HG02870 (cell line): Measurements from ENCODE around the gene KNDC1.
"Not testable (repeated sequence)": the region's sequence is repeated elsewhere in the genome, so short reads cannot be mapped to it uniquely, and the experiment has no call there.

Experiments used
- ATAC-seq: cut with Tn5 transposase; IDR thresholded peaks from one replicate; pipeline ENCODE4 v1.9.1; 2021; ENCODE audit warnings: mild to moderate bottlenecking, moderate library complexity; ENCODE audit not compliant: unreplicated experiment

Gene KNDC1

GRCh38 chr10:133254421-133255120 lies 94.6 kb downstream of the KNDC1 start:
- no peak for ATAC-seq

- ATAC-seq: no peak
Measured at GRCh38 chr10:133255323-133255722, 95.3 kb downstream of the KNDC1 start.

- no peak for ATAC-seq
Measured at GRCh38 chr10:133257489-133258065, 97.6 kb downstream of the KNDC1 start.

- ATAC-seq: no peak
Measured at GRCh38 chr10:133258066-133258817, 98.2 kb downstream of the KNDC1 start.

GRCh38 chr10:133258818-133259601 lies 99.0 kb downstream of the KNDC1 start:
- no peak for ATAC-seq

- no peak for ATAC-seq
Measured at GRCh38 chr10:133259602-133259989, 99.6 kb downstream of the KNDC1 start.

- ATAC-seq: peak; percentile 36
Measured at GRCh38 chr10:133260895-133261725, 101.1 kb downstream of the KNDC1 start.

- ATAC-seq: peak; percentile 47
Measured at GRCh38 chr10:133261726-133262325, 101.8 kb downstream of the KNDC1 start.

DNA sequence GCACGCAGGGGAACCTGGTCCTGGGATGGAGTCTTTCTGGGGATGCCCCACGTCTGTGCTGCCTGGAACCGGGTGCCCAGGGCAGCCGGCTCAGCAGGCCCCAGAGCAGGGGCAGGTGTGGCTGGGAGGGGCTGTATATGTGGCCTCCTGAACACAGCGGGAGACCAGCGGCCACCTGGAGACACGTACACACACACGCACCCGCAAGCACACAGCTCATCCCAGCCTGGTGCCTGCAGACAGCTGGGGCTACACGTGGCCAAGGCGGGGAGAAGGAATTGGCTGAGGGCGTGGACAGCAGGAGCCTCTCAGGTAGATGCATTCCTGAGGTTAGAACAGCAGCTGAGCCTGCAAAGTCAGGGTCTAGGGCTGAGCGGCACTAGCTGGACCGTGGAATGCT lies 102.7 kb downstream of the KNDC1 start:
- no peak for ATAC-seq

- no peak for ATAC-seq
Measured at GRCh38 chr10:133263674-133264073, 103.7 kb downstream of the KNDC1 start.

DNA sequence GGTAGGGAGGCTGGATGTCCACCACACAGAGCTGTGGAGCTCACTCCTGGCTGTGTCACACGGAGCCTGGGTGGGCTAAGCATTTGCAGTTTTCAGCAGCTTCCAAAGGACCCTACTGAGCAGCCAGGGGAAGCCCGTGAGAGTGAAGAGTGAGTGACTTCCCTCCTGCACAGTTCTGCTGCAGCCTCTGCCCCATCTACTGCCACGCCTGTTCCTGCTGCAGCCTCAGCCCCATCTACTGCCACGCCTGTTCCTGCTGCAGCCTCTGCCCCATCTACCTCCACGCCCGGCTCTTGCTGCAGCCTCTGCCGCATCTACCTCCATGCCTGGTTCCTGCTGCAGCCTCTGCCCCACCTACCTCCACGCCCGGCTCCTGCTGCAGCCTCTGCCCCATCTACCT lies 104.4 kb downstream of the KNDC1 start:
- ATAC-seq: no peak

GRCh38 chr10:133265052-133265451 lies 105.0 kb downstream of the KNDC1 start:
- not testable (repeated sequence) for ATAC-seq

DNA sequence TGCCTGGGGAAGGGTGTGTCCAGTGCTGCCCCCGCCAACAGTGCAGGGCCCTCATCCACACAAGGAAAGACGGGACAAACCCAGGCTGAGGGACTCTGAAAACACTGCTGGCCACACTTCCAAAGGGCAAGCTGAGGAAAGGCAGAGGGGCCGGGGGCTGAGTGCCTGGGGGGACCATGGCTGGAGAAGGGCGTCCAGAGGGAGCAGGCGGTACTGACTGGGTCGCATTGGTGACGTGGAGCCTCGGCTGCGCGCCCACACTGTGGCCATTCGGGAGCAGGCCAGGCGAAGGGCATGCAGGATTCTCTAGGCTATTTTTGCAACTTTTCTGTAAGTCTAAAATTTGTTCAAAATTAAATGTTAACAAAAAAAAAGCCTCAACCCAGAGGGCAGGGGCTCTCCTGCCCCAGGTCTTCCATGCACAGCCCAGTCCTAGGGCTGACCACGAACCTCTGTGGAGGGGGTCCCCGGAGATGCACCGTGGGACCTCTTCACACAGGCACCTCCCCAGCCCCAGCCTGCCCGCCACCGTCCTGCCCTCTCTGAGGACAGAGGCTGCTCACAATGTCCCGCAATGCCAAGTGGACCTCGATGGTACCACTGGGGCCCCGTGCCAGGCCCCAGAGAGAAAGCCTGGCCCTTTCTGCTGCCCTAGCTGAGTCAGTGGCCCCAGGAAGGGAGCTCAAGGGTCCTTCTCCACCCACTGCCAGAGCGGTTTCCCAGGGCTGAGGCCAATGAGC lies 106.2 kb downstream of the KNDC1 start:
- no peak for ATAC-seq

DNA sequence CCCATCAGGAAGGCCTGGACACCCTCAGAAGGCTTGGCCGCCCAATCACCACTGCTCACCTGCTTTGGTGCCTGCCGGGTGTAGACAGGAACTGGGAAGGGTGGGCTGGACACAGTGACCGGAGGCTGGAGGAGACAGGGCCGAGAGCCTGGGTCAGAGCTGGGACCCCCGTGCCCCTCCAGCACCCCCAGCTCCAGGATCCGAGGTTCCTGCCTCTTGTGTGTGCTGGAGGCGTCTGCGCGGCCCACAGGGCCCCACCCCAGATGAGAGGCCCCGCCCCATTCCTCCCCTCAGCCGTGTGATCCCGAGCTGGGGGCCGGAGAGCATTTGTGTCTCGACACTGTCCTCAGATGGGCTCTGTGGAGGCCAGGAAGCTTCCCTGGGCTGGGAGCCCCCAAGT lies 107.3 kb downstream of the KNDC1 start:
- ATAC-seq: no peak

GRCh38 chr10:133267829-133268228 lies 107.8 kb downstream of the KNDC1 start:
- no peak for ATAC-seq

- ATAC-seq: no peak
Measured at GRCh38 chr10:133268532-133268931, 108.5 kb downstream of the KNDC1 start.

DNA sequence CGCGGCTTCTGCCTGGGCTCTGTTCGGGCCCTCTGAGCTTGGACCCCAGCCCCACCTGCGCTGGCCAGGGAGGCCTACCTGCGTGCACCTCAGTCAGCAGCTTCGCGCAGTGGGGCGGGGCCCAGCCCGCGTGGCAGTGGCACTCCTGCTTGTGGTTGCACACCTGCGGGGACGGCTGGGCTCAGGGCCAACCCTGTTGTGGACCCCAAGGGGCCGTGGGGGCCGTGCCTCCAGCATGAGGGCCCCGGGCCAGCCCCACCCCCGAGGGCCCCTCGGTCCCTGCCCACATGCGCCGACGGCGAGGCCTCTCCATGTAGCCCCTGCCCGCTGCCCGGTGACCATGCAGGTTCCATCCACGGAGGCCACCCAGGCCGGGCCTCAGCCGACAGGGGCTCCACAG lies 109.3 kb downstream of the KNDC1 start:
- ATAC-seq: no peak

DNA sequence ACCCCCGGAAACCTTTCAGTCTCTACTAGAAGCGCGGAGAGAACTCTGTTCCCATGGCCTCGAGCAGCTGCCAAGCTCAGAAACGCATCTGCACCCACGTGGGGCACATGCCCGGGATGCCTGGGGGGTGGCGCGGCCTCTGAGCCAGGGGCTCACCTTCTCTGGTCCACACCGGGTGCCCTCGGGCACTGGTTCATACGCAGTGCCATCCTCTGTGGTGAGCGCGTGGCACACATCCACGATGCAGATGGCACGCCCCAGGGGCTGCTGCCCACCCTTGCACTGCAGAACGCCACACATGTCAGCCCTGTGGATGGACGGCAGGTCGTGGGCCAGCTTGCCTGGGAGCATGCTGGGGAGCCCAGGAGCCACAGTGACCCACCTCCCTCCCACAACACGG lies 110.2 kb downstream of the KNDC1 start:
- ATAC-seq: no peak

DNA sequence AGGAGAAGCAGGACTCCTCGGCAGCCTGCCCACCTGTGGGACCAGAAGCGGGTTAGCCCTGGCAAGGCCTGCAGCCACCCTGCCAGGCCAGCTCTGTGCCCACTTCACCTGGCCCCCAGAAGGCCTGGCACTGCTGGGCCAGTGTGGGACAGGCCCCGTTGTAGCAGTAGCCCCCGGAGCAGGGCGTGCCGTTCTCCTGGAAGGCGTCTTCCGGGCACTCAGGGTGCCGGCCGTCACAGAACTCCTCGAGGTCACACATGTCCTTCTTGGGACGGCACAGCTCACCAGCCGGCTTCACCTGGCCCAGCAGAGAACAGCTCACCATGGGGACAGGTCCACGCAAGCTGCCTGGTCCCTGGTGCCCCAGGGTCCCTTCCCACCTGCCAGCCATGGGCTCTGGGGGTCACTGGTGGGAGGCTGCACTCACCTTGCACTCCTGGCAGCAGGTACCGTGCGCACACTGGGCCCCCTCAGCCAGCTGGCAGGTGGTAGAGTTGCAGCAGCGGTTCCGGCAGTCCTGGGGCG lies 110.8 kb downstream of the KNDC1 start:
- no peak for ATAC-seq
